GM19468 (cell line): ENCODE data around the gene ANGPTL2.
"Not testable (repeated sequence)": the region's sequence is repeated elsewhere in the genome, so short reads cannot be mapped to it uniquely, and the experiment has no call there.

Source experiments
- ATAC-seq: cut with Tn5 transposase; IDR thresholded peaks from one replicate; pipeline ENCODE4 v1.9.1; 2021; ENCODE audit warnings: mild to moderate bottlenecking, moderate library complexity, moderate number of reproducible peaks; ENCODE audit not compliant: unreplicated experiment; ENCODE audit errors: extremely low read depth

The ANGPTL2 gene

GRCh38 chr9:127155314-127155960 is 33.0 kb upstream of the ANGPTL2 start:
- no peak for ATAC-seq

GRCh38 chr9:127154390-127155191 is 32.2 kb upstream of the ANGPTL2 start:
- ATAC-seq: peak; percentile 23

DNA sequence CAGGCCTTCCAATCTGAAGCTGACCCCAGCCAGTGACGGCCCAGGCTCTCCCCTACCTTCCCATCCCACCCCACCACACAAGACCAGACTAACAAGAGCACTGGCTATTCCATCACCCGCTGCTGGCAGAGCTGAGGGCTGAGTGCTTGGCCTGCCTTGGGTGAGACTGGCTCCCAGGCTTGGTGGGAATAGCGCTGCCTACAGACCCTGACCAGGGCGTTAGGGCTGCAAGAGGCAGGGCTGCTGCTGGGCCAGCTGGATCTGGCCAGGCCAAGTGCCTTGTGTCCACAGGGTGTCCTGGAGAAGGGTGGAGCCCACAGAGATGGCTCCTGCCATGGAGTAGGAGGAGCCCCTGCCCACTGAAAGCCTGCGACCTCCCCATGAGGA is 31.6 kb upstream of the ANGPTL2 start:
- no peak for ATAC-seq

- ATAC-seq: no peak
Observed at GRCh38 chr9:127153501-127153900, 31.1 kb upstream of the ANGPTL2 start.

GRCh38 chr9:127149463-127150390 is 27.3 kb upstream of the ANGPTL2 start:
- no peak for ATAC-seq

- no peak for ATAC-seq
Observed at GRCh38 chr9:127149010-127149409, 26.6 kb upstream of the ANGPTL2 start.

DNA sequence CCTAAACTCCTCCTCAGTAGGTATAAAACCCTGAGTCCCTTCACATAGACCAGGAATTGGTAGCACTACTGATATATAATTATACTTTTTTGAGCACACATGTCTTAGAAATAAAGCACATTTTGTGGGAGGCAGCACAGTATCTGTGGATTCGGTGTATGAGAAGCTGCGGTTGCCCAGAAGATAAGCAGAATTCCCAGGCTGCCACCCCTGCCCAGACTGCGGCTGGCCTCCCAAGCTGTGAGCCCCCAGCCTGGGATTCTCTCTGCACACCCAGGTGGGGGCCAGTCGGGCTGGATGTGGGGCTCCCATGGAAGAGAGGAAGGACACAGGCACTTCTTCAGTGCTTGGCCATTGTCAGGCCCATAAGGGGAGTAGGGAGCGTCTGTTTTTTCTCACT is 25.6 kb upstream of the ANGPTL2 start:
- ATAC-seq: no peak

DNA sequence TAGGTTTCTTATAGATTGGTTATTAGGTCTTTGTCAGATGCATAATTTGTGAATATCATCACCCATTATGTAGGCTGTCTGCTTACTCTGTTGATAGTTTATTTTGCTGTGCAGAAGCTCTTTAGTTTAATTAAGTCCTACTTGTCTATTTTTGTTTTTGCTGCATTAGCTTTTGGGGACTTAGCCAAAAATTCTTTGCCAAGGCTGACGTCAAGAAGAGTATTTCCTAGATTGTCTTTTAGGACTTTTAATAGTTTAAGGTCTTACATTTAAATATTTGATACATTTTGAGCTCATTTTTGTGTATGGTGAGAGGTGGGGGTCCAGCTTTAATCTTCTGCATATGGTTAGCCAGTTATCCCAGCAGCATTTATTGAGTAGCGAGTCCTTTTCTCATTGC is 24.8 kb upstream of the ANGPTL2 start:
- no peak for ATAC-seq

DNA sequence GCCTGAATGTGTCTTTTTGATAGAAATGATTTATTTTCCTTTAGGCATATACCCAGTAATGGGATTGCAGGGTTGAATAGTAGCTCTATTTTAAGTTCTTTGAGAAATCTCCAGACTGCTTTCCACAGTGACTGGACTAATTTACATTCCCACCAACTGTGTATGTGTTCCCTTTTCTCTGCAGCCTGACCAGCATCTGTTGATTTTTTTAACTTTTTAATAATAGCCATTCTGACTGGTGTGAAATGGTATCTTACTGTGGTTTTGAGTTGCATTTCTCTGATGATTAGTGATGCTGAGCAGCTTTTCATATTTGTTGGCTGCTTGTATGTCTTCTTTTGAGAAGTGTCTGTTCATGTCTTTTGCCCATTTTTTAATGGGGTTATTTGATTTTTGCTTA is 24.4 kb upstream of the ANGPTL2 start:
- ATAC-seq: not testable (repeated sequence)

DNA sequence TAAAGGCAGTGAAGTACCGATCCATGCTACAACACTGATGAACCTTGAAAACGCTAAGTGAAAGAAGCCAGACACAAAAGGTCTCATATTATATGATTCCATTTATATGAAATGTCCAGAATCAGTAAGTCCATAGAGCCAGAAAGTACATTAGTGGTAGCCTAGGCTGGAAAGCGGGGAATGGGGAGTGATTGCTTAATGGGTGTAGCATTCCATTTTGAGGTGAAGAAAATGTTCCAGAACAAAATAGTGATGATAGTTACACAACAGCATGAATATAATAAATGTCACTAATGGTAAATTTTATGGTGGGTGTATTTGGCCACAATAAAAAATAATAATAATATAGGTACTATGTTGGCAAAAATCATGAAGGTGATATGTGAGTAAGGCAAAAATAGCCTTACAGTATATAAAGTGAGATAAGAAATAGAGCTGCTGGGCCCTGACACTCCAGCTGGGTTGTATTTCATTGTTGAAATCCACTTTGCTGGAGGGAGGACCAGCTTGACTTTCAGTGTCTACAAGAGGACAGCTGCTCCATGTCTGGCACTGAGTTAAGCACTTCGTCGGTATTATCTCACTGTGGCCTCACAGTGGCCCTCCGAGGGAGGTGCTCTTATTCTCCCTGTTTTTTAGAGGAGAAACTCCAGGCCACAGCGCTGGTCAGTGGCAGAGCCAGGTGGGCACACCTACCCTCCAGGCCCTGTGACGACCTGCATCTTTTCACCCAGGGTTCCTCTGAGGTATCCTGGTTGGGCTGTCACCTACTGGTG is 22.4 kb upstream of the ANGPTL2 start:
- no peak for ATAC-seq

GRCh38 chr9:127143920-127144465 is 21.6 kb upstream of the ANGPTL2 start:
- ATAC-seq: no peak

GRCh38 chr9:127142931-127143464 is 20.6 kb upstream of the ANGPTL2 start:
- ATAC-seq: no peak

GRCh38 chr9:127142291-127142690 is 19.9 kb upstream of the ANGPTL2 start:
- no peak for ATAC-seq

GRCh38 chr9:127140842-127141675 is 18.6 kb upstream of the ANGPTL2 start:
- ATAC-seq: no peak

DNA sequence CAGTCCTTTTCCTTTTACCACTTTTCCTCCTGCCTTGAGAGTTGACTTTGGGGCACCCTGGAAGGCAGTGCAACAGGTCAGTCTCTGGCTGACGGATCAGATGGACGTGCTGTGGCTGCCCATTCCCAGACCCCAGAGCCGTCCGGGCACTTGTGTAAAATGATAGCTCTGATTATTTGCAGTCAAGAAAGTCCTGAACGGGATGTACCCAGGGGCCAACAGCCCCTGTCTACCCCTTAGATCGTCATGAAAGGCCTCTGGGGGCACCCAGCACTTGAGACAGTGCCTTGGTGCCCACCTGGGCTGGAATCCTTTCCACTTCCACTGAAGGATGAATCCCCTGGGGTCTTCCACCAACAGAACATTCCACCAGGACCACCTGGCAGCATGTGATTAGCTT is 17.7 kb upstream of the ANGPTL2 start:
- ATAC-seq: no peak

GRCh38 chr9:127139775-127140174 is 17.3 kb upstream of the ANGPTL2 start:
- no peak for ATAC-seq

GRCh38 chr9:127139071-127139731 is 16.8 kb upstream of the ANGPTL2 start:
- no peak for ATAC-seq

GRCh38 chr9:127138444-127138843 is 16.0 kb upstream of the ANGPTL2 start:
- no peak for ATAC-seq
